ENCODE results near the gene OR51A7. TPM values are rescaled to one million over a fixed set of nuclear protein-coding genes. Genes with fewer than 3 reads are reported as not detected.

The OR51A7 gene
- total RNA-seq, 4 donors from 2014 or later = not detected

GRCh38 chr11:4884361-4884760, 19.2 kb upstream of the OR51A7 start:
- intact Hi-C loops (cut with DNase I; ENCODE audit: low total_unique reads) = no loop called here
- Histone ChIP-seq H3K36me3 (no peaks in the 10 kb centered on the region), H3K27ac (no peak overlapping the region), H3K4me3 (no peak overlapping the region), H3K4me1 (no peaks in the 10 kb centered on the region), H3K9me3 (no peaks in the 10 kb centered on the region), H3K27me3 (no peaks in the 10 kb centered on the region)
- in situ Hi-C loops (cut with MboI; ENCODE audit: low pct_ligation_motif_present in 1 of 4, low pct_unique_long_range_greater_than_20kb in 1 of 4, low sequenced_read_pairs in 3 of 4) = no loop called here
- 77 to 87% methylated on average over 3 of the region's 3 CpGs for WGBS, 2 donors (ENCODE audit: low coverage in 1 of 2)
- no peak for DNase-seq
- TF ChIP-seq POLR2AphosphoS5 (IDR thresholded peaks at IDR 0.05) = no peak
- TF ChIP-seq POLR2A (IDR thresholded peaks at IDR 0.05) = no peak
- TF ChIP-seq CTCF (IDR thresholded peaks at IDR 0.05) = no peak
- TF ChIP-seq EP300 (IDR thresholded peaks at IDR 0.05; ENCODE audit: low read depth) = no peak

- no peaks in the 10 kb centered on the region for H3K27me3 ChIP-seq
- TF ChIP-seq POLR2A (IDR thresholded peaks at IDR 0.05) = no peak
- no peak for TF ChIP-seq POLR2AphosphoS5 (IDR thresholded peaks at IDR 0.05)
- no peak for TF ChIP-seq CTCF (IDR thresholded peaks at IDR 0.05)
- no peak for TF ChIP-seq EP300 (IDR thresholded peaks at IDR 0.05; ENCODE audit: low read depth)
- H3K9me3 ChIP-seq = no peaks in the 10 kb centered on the region
- no peak for DNase-seq
- in situ Hi-C loops (cut with MboI; ENCODE audit: low pct_ligation_motif_present in 1 of 4, low pct_unique_long_range_greater_than_20kb in 1 of 4, low sequenced_read_pairs in 3 of 4) = no loop called here
- intact Hi-C loops (cut with DNase I; ENCODE audit: low total_unique reads) = no loop called here
- H3K36me3 ChIP-seq = no peaks in the 10 kb centered on the region
- no peak overlapping the region for H3K27ac ChIP-seq
- 20% methylated on average over 3 of the region's 3 CpGs; no CpG with 5 or more reads in 1 of the 2 donors for WGBS, 2 donors (ENCODE audit: low coverage in 1 of 2)
- no peak overlapping the region for H3K4me3 ChIP-seq
- no peaks in the 10 kb centered on the region for H3K4me1 ChIP-seq
Observed at GRCh38 chr11:4886186-4886585, 17.4 kb upstream of the OR51A7 start.

- no peak overlapping the region for H3K27ac ChIP-seq
- H3K4me3 ChIP-seq = no peak overlapping the region
- no peaks in the 10 kb centered on the region for H3K4me1 ChIP-seq
- no peaks in the 10 kb centered on the region for H3K27me3 ChIP-seq
- in situ Hi-C loops (cut with MboI; ENCODE audit: low pct_ligation_motif_present in 1 of 4, low pct_unique_long_range_greater_than_20kb in 1 of 4, low sequenced_read_pairs in 3 of 4) = no loop called here
- H3K9me3 ChIP-seq = no peaks in the 10 kb centered on the region
- TF ChIP-seq EP300 (IDR thresholded peaks at IDR 0.05; ENCODE audit: low read depth) = no peak
- no peak for TF ChIP-seq POLR2AphosphoS5 (IDR thresholded peaks at IDR 0.05)
- TF ChIP-seq POLR2A (IDR thresholded peaks at IDR 0.05) = no peak
- no peak for TF ChIP-seq CTCF (IDR thresholded peaks at IDR 0.05)
- DNase-seq = no peak
- H3K36me3 ChIP-seq = no peaks in the 10 kb centered on the region
- WGBS, 2 donors (ENCODE audit: low coverage in 1 of 2) = 0% methylated on average over 1 of the region's 1 CpG
- intact Hi-C loops (cut with DNase I; ENCODE audit: low total_unique reads) = no loop called here
Observed at GRCh38 chr11:4887591-4887990, 16.0 kb upstream of the OR51A7 start.

GRCh38 chr11:4890279-4890678, 13.3 kb upstream of the OR51A7 start:
- in situ Hi-C loops (cut with MboI; ENCODE audit: low pct_ligation_motif_present in 1 of 4, low pct_unique_long_range_greater_than_20kb in 1 of 4, low sequenced_read_pairs in 3 of 4) = no loop called here

More at GRCh38 chr11:4890279-4890678, 13.3 kb upstream of the OR51A7 start:
- H3K9me3 ChIP-seq = no peaks in the 10 kb centered on the region
- DNase-seq = no peak
- H3K27ac ChIP-seq = no peak overlapping the region
- H3K36me3 ChIP-seq = no peaks in the 10 kb centered on the region
- no peaks in the 10 kb centered on the region for H3K27me3 ChIP-seq
- intact Hi-C loops (cut with DNase I; ENCODE audit: low total_unique reads) = no loop called here
- no peak overlapping the region for H3K4me3 ChIP-seq
- H3K4me1 ChIP-seq = no peaks in the 10 kb centered on the region
- 85 to 94% methylated on average over 2 of the region's 2 CpGs for WGBS, 2 donors (ENCODE audit: low coverage in 1 of 2)
- TF ChIP-seq CTCF (IDR thresholded peaks at IDR 0.05) (no peak), POLR2A (IDR thresholded peaks at IDR 0.05) (no peak), POLR2AphosphoS5 (IDR thresholded peaks at IDR 0.05) (no peak), EP300 (IDR thresholded peaks at IDR 0.05; ENCODE audit: low read depth) (no peak)
